Psoas muscle (tissue), 8 donors: ENCODE data around the gene UBE2QL1. TPM values are rescaled to one million over a fixed set of nuclear protein-coding genes. Genes with fewer than 3 reads are reported as not detected.

Experiments
- ATAC-seq, 4 donors: fragments of 200-7000 bp; cut with Tn5 transposase; one replicate each; pipeline ENCODE4 v1.9.1; 2020; ENCODE audit warnings: moderate library complexity in 3 of 4, mild to moderate bottlenecking in 2 of 4
- DNase-seq, 2 donors: peaks; one replicate each; pipeline ENCODE4 v3.0.0-alpha.2; 2020
- H3K27ac ChIP-seq: fragments of 200-600 bp; one replicate; pipeline ENCODE4 v1.8.0; 2022
- H3K27me3 ChIP-seq, 3 donors: fragments of 200-600 bp in 1 of 3; one replicate each; pipeline versions ENCODE4 v1.6.1 to v1.8.0; 2013 to 2022; ENCODE audit warnings: low read length in 2 of 3, mild to moderate bottlenecking in 2 of 3, moderate library complexity in 1 of 3; ENCODE audit not compliant: insufficient read depth in 3 of 3
- H3K36me3 ChIP-seq, 2 donors: fragments of 200-600 bp in 1 of 2; one replicate each; pipeline versions ENCODE4 v1.6.1 to v1.8.0; 2013 to 2022; ENCODE audit warnings: low read depth in 1 of 2, mild to moderate bottlenecking in 1 of 2, moderate library complexity in 1 of 2; ENCODE audit not compliant: insufficient read depth in 1 of 2
- H3K4me1 ChIP-seq: fragments of 200-600 bp; one replicate; pipeline ENCODE4 v1.8.0; 2022
- H3K4me3 ChIP-seq: fragments of 200-600 bp; one replicate; pipeline ENCODE4 v1.8.0; 2022; ENCODE audit warnings: mild to moderate bottlenecking
- H3K9me3 ChIP-seq: fragments of 200-600 bp; one replicate; pipeline ENCODE4 v1.8.0; 2022
- CTCF ChIP-seq: fragments of 200-600 bp; IDR thresholded peaks from one replicate; pipeline ENCODE4 v1.8.0; 2022; ENCODE audit warnings: antibody characterized with exemption
- WGBS, 3 donors: extraction: QIAGEN DNeasy Blood & Tissue Kit; methylation state at CpG; one replicate each; pipeline versions ENCODE4 v1.1.6 to v1.1.7; 2013; 5-methylcytosine and 5-hydroxymethylcytosine counted together
- intact Hi-C, 2 donors: fragments of 100-400 bp; cut with DNase I; formaldehyde crosslinking; loops; one replicate each; pipeline versions ENCODE4 v1.11.0 to v1.14.2; 2022
- polyA plus RNA-seq, 3 donors: library from polyadenylated mRNA; stranded (reverse); fragments of 200-250 nt; gene quantifications; one replicate each; pipeline ENCODE4 v1.2.3, GENCODE V29; 2013
- total RNA-seq, 4 donors: library from RNA; stranded (reverse); fragmentation: NEBNext Ultra II Directional in 2 of 4; extraction: Animal tissue kit (Norgen Biotek cat#: 25700) in 2 of 4; gene quantifications; one replicate each; pipeline versions ENCODE4 v1.2.1 to v1.2.4, GENCODE V29; 2021 to 2023
- donor health status: healthy with polysubstance abuse.
- donor health status: DM: no; HTN: no; CAD: no; lungs with moderate emphysema.
- donor health status: Bipolar disorder and iron deficiency.
- donor health status: healthy.
- donor health status: DM: yes; HTN: yes; CAD: no.
- donor health status: DM: no; HTN: no; CAD: no.
- donor health status: DM: no; HTN: no; CAD: no.
- donor health status: DM: yes; HTN: yes; CAD: no.

UBE2QL1 gene
- total and polyA plus RNA-seq, 7 donors, result 3.2 to 96.2 (median 20.9) TPM

GRCh38 chr5:6484899-6485298, 36.2 kb downstream of the UBE2QL1 start:
- no peak overlapping the region for H3K27ac ChIP-seq
- no peaks in the 10 kb centered on the region for H3K9me3 ChIP-seq
- TF ChIP-seq CTCF, result no peak
- WGBS, 3 donors, result 75 to 81% (median 75%) methylated on average over 5 of the region's 5 CpGs
- peaks cover 6% of the 10 kb centered on the region for H3K4me1 ChIP-seq
- ATAC-seq (no peak), DNase-seq (no peak)
- intact Hi-C loops, result no loop called here
- H3K27me3 ChIP-seq, result no peaks in the 10 kb centered on the region
- peaks cover 0 to 2% of the 10 kb centered on the region in 2 donors for H3K36me3 ChIP-seq
- H3K4me3 ChIP-seq, result no peak overlapping the region

GRCh38 chr5:6485441-6485840, 36.8 kb downstream of the UBE2QL1 start:
- H3K4me1 ChIP-seq, result peaks cover 11% of the 10 kb centered on the region
- H3K36me3 ChIP-seq, result peaks cover 0 to 2% of the 10 kb centered on the region in 2 donors
- intact Hi-C loops, result no loop called here
- H3K9me3 ChIP-seq, result no peaks in the 10 kb centered on the region
- H3K27me3 ChIP-seq, result no peaks in the 10 kb centered on the region
- H3K27ac ChIP-seq, result no peak overlapping the region
- no peak for TF ChIP-seq CTCF
- 63 to 65% (median 65%) methylated on average over 4 of the region's 4 CpGs for WGBS, 3 donors
- DNase-seq, result no peak
- ATAC-seq, result no peak
- H3K4me3 ChIP-seq, result no peak overlapping the region

- TF ChIP-seq CTCF, result no peak
- peaks cover 0 to 2% of the 10 kb centered on the region in 2 donors for H3K36me3 ChIP-seq
- H3K27ac ChIP-seq, result no peak overlapping the region
- peaks cover 14% of the 10 kb centered on the region for H3K4me1 ChIP-seq
- WGBS, 3 donors, result 81 to 91% (median 89%) methylated on average over 1 of the region's 1 CpG
- no peak overlapping the region for H3K4me3 ChIP-seq
- H3K9me3 ChIP-seq, result no peaks in the 10 kb centered on the region
- intact Hi-C loops, result no loop called here
- DNase-seq, result no peak
- H3K27me3 ChIP-seq, result no peaks in the 10 kb centered on the region
- ATAC-seq, result no peak
These were observed 37.4 kb downstream of the UBE2QL1 start for GRCh38 chr5:6486074-6486473.

GRCh38 chr5:6487081-6487480, 38.4 kb downstream of the UBE2QL1 start:
- Histone ChIP-seq H3K27ac (no peak overlapping the region), H3K27me3 (no peaks in the 10 kb centered on the region), H3K9me3 (no peaks in the 10 kb centered on the region), H3K4me3 (no peak overlapping the region), H3K36me3 (peaks cover 0 to 11% of the 10 kb centered on the region in 2 donors), H3K4me1 (peaks cover 19% of the 10 kb centered on the region)
- WGBS, 3 donors, result 43 to 54% (median 50%) methylated on average over 3 of the region's 3 CpGs
- TF ChIP-seq CTCF, result no peak
- DNase-seq (no peak), ATAC-seq (no peak)
- intact Hi-C loops, result no loop called here

GRCh38 chr5:6488021-6488420, 39.4 kb downstream of the UBE2QL1 start:
- no peak for ATAC-seq
- TF ChIP-seq CTCF, result no peak
- H3K36me3 ChIP-seq, result peaks cover 0 to 14% of the 10 kb centered on the region in 2 donors
- 53% methylated on average over 4 of the region's 4 CpGs for WGBS, 3 donors
- no peaks in the 10 kb centered on the region for H3K27me3 ChIP-seq
- no peak overlapping the region for H3K4me3 ChIP-seq
- intact Hi-C loops, result no loop called here
- no peaks in the 10 kb centered on the region for H3K9me3 ChIP-seq
- H3K4me1 ChIP-seq, result peaks cover 27% of the 10 kb centered on the region
- DNase-seq, result no peak
- no peak overlapping the region for H3K27ac ChIP-seq
